Measurements from ENCODE around the gene UBXN6. TPM values are rescaled to one million over a fixed set of nuclear protein-coding genes. Genes with fewer than 3 reads are reported as not detected.

The UBXN6 gene
- total and polyA plus RNA-seq, 2 of the 8 experiments (the other 6 are each of a cell fraction or from before 2014, with no cell fraction given) = 28.0 to 43.8 TPM

GRCh38 chr19:4406626-4407025, 51.0 kb downstream of the UBXN6 start:
- Histone ChIP-seq H4K5ac (ENCODE audit: insufficient read length, low read depth, low read length) (no peak overlapping the region), H3K27ac (ENCODE audit: low read depth, low read length) (no peak overlapping the region), H3K36me3 (ENCODE audit: control insufficient read depth in 2 of 4, insufficient read depth in 4 of 4, low read length in 3 of 4) (peaks cover 9 to 46% (median 20%) of the 10 kb centered on the region in 4 experiments), H2AK5ac (ENCODE audit: low read depth, low read length) (no peak overlapping the region), H4K91ac (replicated peaks; ENCODE audit: insufficient read length, low read length) (no peak overlapping the region), H2BK15ac (ENCODE audit: low read length) (no peak overlapping the region), H2AFZ (ENCODE audit: low read length) (no peak overlapping the region), H3K9me3 (ENCODE audit: insufficient read depth in 2 of 2, low read depth in 1 of 2, low read length in 1 of 2) (no peaks in the 10 kb centered on the region), H2BK120ac (replicated peaks; ENCODE audit: low read depth, low read length) (no peak overlapping the region), H2BK20ac (ENCODE audit: low read length) (no peak overlapping the region), H3K56ac (replicated peaks; ENCODE audit: insufficient read length, low read depth, low read length) (no peak overlapping the region), H3K27me3 (replicated peaks in 1 of 4; ENCODE audit: control insufficient read depth in 3 of 4, extremely low read depth in 1 of 4, insufficient read depth in 3 of 4, low read length in 3 of 4) (no peaks in the 10 kb centered on the region), H4K8ac (ENCODE audit: extremely low read depth, insufficient read depth, low read length) (no peak overlapping the region), H3K18ac (ENCODE audit: extremely low read depth, low read length) (no peak overlapping the region), H3K14ac (ENCODE audit: insufficient read length) (no peak overlapping the region), H3K23me2 (ENCODE audit: low read depth, low read length) (peaks cover 7% of the 10 kb centered on the region), H3K4me1 (replicated peaks in 1 of 4; ENCODE audit: control insufficient read depth in 3 of 4, insufficient read depth in 4 of 4, low read length in 3 of 4) (peaks cover 2 to 22% (median 12%) of the 10 kb centered on the region in 4 experiments), H3K79me1 (ENCODE audit: low read depth, low read length) (peaks cover 10% of the 10 kb centered on the region), H4K20me1 (replicated peaks in 1 of 2; ENCODE audit: control insufficient read depth in 1 of 2, insufficient read depth in 2 of 2, low read length in 2 of 2) (peaks cover 20% of the 10 kb centered on the region in 2 experiments), H3K23ac (ENCODE audit: insufficient read length) (no peak overlapping the region), H2BK5ac (ENCODE audit: low read depth, low read length) (peak overlapping the region; percentile 73; the same call in 1 of the 2 replicates), H3K79me2 (ENCODE audit: control insufficient read depth in 1 of 2, insufficient read depth in 2 of 2, low read length in 2 of 2) (peaks cover 36 to 85% of the 10 kb centered on the region in 2 experiments), H2BK12ac (ENCODE audit: low read depth, low read length) (no peak overlapping the region), H3K4ac (replicated peaks; ENCODE audit: insufficient read length, low read depth, low read length) (no peak overlapping the region), H3K9ac (replicated peaks in 1 of 4; ENCODE audit: extremely low read depth in 1 of 4, low read depth in 3 of 4, low read length in 3 of 4) (no peak overlapping the region), H3K4me2 (ENCODE audit: insufficient read depth in 1 of 2, low read depth in 2 of 2, low read length in 2 of 2) (no peak overlapping the region; a peak in 1 of 4 replicates), H3K4me3 (ENCODE audit: extremely low read depth in 1 of 4, insufficient read depth in 2 of 4, low read depth in 3 of 4, low read length in 4 of 4) (no peak overlapping the region)
- DNase-seq (ENCODE audit: low read depth in 1 of 2, low spot score in 2 of 2) (no peak), FAIRE-seq (no peak)
- POLR2A ChIA-PET (ENCODE audit: partially characterized antibody) = interaction anchor here (0.7 to 49.6 kb wide), 8 partner anchors 15 to 113 kb away, joined by 3 to 1590 read pairs (median 9); partner anchors contain the start of genes HDGFL2 and UBXN6
- CTCF ChIA-PET (ENCODE audit: partially characterized antibody) = interaction anchor here (1.6 to 2.7 kb wide), 3 partner anchors 9 to 44 kb away, joined by 4 to 9 read pairs (median 6); no protein-coding TSS in a partner anchor
- TF ChIP-seq RNF2 (IDR thresholded peaks at IDR 0.05; ENCODE audit: borderline replicate concordance, low read depth, low read length, missing control alignments, poor library complexity, severe bottlenecking) = no peak
- TF ChIP-seq JUND (IDR thresholded peaks at IDR 0.05; ENCODE audit: low read length) = no peak
- no peak for TF ChIP-seq RFX5 (IDR thresholded peaks at IDR 0.05; ENCODE audit: borderline replicate concordance, low read depth, low read length)
- no peak for TF ChIP-seq SIN3A (conservative IDR thresholded peaks at IDR 0.05 in 1 of 2, IDR thresholded peaks at IDR 0.05 in 1 of 2; ENCODE audit: low read depth in 1 of 2, low read length in 2 of 2)
- 94% methylated on average over 7 of the region's 7 CpGs; no CpG with 5 or more reads in 1 of the 2 experiments for WGBS, 2 experiments (ENCODE audit: extremely low coverage in 1 of 2, insufficient coverage in 1 of 2, insufficient read length in 1 of 2, insufficient replicate concordance in 2 of 2, low coverage in 1 of 2, low lambda C conversion rate in 2 of 2, missing lambda C conversion rate in 1 of 2)
